ENCODE measurements around the gene ARHGEF28.

DNA sequence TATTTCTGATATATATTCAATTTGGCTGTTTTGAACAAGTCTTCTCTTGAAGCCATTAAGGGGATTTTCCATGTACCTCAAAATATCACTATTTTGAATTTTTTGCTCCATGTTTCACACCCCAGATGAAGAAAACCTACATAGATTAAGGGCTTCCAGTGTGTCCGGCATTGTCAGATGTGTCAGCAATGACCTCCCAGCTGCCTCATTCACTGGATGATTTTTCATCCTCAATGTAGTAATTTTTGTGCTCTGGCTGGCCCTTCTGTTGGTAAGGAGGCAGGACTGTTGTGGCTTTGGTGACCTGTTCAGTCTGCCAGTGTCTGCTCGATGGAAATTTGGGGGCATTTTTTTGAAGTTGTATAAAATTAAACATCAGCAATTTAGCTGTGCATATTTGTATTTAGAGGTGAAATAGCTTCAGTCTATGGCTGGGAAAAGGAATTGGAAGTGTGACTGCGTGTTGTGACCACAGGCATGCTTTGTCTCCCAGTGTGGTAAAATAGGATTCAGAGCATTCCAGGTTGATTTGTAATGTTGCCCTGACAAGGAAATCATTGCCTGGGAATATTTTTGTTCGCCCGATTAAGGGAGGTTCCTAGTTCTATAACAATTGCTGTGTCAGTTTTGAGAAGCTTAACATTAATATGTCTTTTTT, 312.4 kb downstream of the ARHGEF28 start:
- TF ChIP-seq, protein P1, sequence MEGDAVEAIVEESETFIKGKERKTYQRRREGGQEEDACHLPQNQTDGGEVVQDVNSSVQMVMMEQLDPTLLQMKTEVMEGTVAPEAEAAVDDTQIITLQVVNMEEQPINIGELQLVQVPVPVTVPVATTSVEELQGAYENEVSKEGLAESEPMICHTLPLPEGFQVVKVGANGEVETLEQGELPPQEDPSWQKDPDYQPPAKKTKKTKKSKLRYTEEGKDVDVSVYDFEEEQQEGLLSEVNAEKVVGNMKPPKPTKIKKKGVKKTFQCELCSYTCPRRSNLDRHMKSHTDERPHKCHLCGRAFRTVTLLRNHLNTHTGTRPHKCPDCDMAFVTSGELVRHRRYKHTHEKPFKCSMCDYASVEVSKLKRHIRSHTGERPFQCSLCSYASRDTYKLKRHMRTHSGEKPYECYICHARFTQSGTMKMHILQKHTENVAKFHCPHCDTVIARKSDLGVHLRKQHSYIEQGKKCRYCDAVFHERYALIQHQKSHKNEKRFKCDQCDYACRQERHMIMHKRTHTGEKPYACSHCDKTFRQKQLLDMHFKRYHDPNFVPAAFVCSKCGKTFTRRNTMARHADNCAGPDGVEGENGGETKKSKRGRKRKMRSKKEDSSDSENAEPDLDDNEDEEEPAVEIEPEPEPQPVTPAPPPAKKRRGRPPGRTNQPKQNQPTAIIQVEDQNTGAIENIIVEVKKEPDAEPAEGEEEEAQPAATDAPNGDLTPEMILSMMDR (IDR thresholded peaks at IDR 0.05), result no peak
- TF ChIP-seq POLR2A (IDR thresholded peaks at IDR 0.05), result no peak

All from right lobe of liver (tissue), 4 donors.